Measurements from ENCODE around the gene PHF5A.

PHF5A gene, protein sequence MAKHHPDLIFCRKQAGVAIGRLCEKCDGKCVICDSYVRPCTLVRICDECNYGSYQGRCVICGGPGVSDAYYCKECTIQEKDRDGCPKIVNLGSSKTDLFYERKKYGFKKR

DNA sequence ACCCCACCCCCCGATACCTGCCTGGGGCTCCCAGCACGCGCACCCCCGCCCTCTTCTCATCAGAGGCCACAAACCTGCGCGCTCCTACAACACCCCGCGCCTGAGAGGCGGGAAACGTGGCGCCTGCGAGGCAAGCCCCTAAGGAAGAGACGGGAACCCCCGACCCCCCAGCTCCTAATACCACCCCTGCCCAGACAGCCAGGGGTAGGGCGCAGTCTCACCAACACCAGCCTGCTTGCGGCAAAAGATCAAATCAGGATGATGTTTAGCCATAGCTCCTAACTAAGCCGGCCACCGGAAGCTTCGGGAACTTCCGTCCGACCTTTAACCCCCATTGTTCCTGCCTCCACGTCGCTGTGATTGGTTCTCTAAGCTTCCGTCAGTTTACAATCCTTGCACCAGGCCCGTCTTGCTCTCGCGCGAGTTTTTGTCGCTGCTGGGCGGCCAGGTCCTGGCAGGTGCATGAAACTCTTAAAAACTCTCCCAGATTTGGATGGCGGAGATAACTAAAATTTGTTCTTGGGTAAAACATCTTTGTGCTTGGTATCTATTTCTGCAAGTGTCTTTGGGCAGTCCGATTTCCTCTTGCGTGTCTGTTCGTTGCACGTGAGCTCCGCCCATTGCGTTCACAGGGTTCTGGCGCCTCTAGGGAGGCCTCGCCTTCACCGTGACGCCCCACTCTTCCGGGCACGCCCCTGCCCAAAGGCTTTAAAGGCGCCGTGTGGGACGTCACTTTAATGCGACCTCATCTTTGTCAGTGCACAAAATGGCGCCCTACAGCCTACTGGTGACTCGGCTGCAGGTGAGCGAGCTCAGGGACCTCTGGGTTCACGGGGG, at the start of gene PHF5A, which contains the start of gene ACO2:
PHF5A (minus strand) TSS at position 312 of the 837 bp plus-strand sequence; CDS start at position 273, 39 bp downstream.
ACO2 (plus strand) TSS at position 737 of the 837 bp plus-strand sequence; CDS start at position 767, 30 bp downstream.
- peak; percentile 99 for DNase-seq

DNA sequence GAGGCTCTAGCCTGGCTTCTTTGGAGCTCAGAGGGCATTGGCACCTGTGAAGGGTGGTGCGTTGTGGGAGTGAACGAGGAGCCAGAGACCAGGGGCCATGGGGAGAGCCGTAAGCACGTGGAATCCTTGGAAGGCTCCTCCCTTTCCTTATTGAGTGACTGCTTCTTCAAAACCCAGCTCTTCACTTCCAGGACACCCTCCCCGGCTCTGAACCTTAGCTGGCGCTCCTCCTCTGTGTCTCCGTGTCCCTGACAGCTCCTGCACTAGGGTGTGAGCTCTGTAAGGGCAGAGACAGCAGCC, 49.5 kb upstream of the PHF5A start:
- DNase-seq: no peak

DNA sequence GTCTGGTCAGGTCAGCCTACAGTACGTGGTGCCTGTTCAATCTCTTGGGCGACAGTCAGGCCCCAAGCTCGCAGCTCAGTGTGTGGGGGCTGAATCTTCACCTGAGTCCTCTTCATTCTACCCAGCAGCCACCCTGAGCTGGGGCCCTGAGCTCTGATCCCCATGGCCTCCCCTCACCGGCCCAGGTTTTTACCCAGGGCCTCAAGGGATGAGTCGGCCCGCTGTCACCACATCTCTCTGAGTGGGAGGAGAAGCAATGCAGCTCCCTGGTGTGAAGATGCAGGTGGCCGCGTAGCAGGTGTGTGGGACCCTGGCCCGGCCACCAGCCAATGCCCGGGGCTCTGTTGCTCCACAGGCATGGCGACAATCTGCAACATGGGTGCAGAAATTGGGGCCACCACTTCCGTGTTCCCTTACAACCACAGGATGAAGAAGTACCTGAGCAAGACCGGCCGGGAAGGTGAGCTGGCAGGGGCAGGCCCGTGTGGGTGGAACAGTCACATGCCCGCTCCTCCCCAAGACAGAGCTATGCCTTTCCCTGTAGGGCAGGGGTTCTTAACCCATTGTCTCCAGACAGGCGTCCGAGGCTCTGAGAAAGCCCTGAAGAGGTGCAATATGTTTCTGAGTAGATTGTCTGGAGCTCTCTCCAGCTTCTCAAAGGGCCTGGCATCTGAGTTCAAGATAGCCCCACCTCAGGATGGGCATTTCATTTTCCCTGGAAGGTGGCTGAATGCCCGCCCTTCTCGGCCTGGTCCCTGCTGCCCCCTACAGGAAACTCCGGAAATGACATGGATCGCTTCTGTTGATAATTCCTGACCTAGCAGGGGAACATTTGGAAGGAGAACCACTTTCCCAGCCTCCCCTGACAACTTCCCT, 48.9 kb upstream of the PHF5A start:
- peak; percentile 77 for DNase-seq

DNA sequence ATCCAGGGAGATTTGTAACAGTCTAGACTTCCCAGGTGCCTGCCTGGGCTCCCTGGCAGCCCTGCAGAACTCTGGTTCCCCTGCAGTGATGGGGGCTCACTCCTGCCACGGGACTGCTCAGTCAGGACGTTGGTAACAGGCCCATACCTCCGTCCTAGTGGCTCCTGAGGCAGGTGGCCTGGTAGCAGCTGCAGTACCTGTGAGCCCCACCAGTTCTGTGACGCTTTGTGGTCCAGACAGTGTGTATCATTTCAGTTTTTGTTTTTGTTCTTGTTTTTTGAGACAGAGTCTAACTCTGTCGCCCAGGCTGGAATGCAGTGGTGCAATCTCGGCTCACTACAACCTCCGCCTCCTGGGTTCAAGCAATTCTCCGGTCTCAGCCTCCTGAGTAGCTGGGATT, 48.0 kb upstream of the PHF5A start:
- DNase-seq: no peak

DNA sequence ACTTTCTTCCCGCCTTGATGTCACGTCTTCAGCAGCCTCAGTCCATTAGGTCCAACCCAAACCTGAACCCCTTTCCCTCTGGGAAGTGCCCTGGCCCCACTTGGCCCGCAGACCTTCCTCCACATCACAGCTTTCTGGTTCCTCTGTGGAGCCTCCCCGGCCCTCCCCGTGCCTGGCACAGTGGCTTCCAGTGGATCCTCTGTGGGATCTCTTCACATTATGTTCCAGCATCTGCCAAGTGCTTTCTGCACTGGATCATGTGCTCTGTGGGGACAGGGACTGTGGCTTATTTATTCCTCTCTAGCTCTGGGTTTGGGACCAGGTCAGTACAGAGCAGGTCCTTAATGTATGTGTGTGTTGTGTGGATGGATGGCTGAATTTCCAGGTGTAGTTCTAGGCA, 44.9 kb upstream of the PHF5A start:
- DNase-seq: no peak

DNA sequence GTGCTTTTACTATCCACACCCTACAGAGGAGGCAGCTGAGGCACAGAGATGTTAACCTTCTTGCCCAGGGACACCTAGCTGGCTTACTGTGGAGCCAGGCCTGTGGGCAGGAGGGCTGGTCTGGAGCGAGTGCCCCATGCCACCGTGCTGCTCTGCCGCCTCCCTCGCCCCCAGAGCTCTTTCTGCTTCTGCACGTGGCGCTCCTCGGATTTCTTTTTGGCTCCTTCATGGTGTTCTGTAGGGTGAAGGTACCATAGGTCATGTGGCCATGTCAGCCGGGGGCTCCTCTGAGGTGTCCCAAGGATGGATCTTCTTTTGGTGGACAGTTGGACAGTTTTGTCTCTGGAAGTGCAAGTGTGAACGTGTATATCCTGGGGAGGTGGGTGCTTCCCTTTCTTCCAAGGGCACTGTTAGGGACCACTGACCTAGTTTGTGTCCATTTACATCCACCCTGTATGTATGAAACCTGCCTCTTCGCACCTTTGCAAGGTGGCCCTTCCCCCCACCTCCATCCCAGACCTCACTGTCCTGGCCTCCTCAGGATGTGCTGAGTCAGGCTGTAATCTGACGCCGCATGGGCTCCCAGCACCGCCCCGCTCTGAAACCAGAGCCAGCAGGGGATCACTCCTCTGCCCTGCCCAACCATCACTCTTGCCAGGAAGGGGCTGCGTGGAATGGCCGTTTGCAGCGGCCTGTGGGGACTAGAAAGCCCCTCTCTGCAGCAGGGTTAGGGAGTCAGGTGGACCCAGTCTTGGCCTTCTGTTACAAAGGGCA, 44.1 kb upstream of the PHF5A start:
- DNase-seq: no peak

DNA sequence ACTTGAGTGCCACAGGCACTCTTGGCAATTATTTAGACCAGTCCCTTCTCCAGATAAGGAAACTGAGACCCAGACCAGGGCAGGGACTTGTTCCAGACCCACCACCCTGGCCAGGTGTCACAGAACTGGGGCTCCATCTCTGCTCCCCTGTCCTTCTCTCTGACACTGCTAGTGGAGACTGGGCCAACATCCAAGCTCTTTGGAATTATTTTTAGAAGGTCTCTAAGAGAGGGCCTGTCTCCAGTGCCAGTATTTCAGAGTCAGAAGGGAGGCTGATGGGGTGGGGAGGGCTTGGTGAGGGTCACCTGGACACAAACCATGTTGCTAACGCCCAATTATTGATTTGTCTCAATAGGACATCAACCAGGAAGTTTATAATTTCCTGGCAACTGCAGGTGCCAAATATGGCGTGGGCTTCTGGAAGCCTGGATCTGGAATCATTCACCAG, 43.1 kb upstream of the PHF5A start:
- DNase-seq: no peak

DNA sequence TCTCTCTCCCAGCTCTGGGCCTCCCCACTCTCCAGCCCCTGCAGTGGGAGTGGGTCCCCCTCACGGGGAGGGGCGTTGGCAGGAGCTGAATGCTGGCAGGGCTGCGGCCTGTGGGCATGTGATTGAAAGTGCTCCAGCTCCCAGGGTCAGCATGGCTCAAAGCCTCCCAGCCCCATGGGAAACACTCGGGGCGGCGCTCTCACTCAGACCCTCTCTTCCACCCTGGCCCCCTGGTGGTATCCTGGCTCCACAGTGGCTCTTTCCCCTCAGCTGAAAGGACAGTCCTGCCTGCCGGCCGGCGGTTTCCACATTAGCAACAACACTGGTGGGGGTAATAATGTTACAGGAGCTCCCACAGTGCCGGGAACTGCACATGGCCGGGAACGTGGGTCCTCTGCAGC, 40.3 kb upstream of the PHF5A start:
- no peak for DNase-seq

DNA sequence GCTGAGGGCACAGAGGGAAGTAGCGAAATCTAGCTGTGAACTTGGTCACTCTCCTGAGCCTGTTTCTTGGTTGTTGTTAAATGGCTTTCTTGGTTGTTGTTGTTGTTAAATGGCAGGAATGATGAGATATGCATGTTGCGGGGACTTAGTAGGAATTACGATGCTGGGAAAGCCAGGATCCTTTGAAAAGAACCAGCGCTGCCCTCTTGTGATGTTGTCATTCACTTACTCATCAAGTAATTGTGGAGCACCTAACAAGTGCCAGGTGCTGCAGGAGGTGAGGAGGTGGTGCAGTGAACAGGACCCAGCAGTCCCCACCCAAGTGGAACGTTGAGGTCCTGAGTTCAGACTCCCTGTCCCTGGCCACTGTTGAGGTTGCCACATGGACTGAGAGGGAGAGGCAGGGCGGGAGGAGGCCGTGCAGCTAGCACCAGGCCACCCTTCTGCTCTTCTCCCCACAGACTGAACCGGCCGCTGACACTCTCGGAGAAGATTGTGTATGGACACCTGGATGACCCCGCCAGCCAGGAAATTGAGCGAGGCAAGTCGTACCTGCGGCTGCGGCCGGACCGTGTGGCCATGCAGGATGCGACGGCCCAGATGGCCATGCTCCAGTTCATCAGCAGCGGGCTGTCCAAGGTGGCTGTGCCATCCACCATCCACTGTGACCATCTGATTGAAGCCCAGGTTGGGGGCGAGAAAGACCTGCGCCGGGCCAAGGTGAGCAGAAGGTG, 39.0 kb upstream of the PHF5A start:
- DNase-seq: no peak

DNA sequence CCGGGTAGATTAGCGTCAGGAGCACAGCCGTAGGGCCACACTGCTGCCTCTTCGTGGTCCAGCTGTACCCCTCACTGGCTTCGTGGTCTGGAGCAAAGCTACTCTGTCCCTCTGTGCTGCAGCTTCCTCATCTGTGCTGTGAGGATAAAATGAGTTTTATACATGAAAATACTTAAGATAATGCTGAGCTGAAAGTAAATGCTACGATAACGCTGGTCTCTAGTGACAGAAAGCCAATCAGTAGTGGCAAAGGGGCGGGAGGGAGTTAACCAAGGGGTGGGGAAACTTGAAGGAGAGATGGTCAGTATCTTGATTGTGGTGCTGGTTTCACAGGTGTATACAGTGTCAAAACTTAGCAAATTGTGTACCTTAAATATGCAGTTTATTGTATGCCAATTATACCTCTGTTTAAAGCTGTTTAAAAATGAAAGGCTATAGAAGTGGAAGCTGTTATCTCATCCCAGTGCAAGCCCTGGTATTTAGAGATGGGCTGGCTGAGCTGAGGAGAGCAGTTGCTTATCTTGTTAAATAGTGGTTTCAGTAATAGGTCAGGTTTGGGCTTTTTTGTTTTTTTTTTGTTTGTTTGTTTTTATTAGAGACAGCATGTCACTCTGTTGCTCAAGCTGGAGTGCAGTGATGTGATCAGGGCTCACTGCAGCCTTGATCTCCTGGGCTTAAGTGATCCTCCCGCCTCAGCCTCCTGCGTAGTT, 37.2 kb upstream of the PHF5A start:
- DNase-seq: no peak

DNA sequence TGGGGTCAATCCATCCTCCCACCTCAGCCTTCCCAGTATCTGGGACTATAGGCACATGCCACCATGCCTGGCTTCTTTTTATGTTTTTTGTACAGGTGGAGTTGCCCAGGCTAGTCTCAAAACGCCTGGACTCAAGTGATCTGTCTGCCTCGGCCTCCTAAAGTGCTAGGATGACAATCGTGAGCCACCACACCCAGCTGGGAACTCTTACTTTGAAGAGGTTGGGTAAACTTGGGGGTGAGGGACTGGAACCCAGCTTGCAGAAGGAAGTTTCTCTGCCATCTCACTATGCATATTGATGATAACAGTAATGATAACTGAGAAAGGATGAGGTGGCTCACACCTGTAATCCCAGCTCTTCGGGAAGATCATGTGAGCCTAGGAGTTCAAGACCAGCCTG, 36.3 kb upstream of the PHF5A start:
- DNase-seq: no peak

DNA sequence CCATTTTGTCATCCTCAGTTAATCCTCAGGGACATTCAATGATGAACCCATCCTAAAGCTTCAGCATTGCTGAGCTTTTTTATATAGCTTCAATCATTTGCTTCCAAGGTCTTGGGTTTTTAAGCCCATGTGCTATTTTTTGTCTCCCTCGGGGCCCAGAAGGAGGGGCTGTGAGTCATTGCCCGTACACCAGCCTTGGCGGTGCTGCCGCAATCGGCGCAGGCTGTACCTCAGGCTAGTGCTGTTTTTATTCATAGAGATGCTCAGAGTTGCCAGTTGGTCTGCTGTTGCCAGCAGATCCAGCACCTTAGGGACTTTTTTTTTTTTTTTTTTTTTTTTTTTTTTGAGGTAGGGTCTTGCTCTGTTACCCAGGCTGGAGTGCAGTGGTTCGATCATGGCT, 35.9 kb upstream of the PHF5A start:
- no peak for DNase-seq

DNA sequence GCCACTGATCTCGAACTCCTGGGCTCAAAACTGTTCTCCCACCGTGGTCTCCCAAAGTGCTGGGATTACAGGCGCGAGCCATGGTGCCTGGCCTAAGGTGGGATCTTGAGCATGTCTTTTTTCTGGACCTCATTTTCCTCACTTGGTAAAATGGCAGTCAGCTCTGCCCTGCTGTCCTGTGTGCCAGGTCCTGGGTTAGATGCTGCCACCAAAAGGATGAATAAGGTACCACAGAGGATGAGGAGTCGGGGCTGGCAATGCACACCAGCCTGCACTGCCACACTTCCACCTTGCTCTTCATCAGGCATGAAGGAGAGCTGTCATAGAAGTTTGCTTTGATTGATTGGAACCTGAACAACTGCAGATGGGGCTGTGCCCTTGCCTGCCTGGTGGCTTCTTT, 32.7 kb upstream of the PHF5A start:
- DNase-seq: peak; percentile 13

DNA sequence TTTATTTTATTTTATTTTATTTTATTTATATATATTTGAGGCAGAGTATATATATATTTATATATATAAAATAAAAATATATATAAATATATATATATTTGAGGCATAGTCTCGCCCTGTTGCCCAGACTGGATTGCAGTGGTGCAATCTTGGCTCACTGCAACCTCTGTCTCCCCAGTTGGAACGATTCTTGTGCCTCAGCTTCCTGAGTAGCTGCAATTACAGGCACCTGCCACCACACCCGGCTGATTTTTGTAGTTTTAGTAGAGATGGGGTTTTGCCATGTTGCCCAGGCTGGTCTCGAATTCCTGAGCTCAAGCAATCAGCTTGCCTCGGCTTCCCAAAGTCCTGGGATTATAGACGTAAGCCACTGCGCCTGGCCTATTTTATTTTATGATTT, 31.8 kb upstream of the PHF5A start:
- DNase-seq: no peak

DNA sequence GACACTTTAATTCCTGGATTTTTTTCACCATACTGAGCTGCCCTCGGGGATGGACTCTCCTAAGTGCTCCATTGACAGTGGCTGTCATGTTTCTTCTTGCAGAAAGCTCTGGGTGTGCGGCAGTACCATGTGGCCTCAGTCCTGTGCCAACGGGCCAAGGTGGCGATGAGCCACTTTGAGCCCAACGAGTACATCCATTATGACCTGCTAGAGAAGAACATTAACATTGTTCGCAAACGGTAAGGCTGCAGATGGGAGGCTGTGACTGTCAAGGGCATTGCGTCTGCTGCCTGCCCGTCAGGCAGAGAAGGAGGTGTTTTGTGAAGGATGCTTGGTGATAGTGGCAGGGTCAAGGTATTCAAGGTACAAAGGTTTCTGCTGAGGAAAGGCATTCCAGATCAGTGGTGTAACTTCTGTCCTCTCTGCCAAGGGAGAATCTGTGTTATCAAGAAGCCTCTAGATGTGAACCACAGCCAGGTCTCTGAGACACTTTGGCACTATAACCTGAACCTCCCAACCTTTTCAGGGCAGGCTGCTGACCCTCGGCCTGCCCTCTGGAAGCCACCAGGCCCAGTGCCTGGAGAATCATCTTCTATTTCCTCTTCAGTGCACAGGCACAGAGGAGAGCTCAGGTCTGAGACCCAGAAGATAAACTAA, 31.3 kb upstream of the PHF5A start:
- DNase-seq: no peak

DNA sequence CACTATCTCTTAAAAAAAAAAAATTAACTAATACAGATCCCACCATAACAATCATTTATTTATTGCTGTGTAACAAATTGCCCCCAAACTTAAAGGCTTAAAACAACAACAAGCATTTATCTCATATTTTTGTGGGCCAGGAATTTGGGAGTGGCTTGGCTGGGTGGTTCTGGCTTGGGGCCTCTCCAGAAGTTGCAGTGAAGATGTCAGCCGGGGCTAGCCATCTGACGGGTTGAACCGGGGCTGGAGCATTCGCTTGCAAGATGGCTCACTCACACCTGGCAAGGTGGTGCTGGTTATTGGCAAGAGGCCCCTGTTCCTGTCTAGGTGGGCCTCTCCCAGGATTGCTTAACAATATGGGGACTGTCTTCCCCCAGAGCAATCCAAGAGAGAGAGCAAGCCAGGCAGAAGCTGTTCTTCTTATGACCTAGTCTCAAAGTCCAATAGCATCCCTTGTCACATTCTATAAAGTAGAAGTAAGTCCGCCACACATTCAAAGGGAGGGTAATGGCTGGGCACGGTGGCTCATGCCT, 29.9 kb upstream of the PHF5A start:
- no peak for DNase-seq

DNA sequence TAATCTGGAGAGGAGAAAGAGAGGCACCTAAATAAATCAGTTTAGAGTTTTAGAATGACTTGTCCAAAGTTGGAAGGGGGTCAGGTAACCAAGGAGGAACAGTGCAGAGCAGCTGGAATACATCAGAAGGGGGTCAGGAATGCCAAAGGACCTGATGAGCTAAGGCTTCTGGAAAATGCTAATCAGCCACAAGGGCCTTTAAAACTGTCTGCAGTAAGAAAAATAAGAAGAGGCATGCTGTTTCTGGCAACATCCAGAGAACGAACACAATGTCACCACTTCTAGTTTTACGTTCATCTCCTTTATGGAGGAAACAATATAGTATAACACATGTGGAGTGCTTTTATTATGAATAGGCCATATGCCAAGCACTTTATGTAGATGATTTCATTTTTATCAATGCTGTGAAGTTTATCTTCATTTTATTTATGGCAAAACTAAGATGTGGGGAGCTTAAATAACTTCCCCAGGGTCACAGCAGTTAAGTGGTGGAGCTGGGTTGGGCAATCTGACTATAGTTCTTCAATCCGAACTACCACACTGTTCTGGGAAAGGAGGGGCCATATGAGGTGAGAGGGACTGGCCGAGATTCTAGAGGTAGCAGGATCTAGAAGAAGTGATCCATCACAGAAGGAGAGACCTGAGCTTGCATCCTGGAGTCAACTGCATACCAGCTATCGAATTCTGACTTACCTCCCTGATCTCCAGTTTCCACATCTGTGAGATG, 23.0 kb upstream of the PHF5A start:
- no peak for DNase-seq

DNA sequence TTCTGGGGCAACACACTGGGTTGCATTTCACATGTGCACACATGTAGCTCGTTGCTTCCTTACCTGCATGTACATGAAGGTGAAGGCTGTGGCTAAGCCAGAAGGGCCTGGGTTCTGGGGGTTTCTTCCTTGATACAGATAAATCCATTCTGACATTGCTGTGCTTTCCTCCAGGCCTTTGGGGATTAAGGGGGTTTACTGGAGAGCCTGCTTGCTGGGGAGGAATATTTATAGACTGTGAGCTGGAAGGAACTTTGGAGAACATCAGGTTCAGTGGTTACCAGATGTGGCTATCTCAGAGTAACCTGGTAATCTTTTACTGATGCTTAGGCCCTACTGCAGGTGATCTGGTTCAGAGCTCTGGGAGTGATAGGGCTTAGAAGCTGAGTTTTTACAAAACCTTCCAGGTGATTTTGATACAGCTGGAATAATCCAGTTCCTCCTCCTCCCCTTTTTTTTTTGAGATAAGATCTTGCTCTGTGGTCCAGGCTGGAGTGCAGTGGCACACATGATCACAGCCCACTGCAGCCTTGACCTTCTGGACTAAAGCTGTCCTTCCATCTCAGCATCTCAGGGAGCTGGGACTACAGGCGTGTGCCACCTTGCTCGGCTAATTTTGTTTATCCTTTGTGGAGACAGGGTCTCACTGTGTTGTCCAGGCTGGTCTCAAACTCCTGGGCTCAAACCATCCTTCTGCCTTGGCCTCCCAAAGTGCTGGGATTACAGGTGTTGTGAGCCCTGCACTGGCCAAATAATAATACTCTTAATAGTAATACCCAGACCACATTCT, 20.3 kb upstream of the PHF5A start:
- no peak for DNase-seq

DNA sequence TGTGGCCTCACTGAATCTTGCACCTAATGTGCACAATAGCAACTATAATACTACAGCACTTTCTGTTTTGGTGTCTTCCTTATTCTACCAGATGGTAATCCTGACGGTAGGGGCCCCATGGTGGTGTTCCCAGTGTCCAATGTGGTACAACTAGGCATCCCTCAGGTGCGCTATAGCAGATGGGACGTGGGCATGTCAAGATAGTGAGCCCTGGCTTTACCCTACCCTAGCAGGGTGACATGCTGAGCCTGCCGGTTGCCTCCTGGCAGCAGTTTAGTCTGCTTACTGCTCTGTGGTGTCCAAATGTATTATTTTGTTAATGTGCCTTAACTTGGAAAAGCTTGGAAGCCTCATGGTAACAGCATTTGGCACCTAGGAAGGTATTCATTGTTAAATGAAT, 19.6 kb upstream of the PHF5A start:
- DNase-seq: no peak

Measured in NCI-H1694 (cell line).